Measurements from ENCODE around the gene LDB2. TPM values are rescaled to one million over a fixed set of nuclear protein-coding genes. Genes with fewer than 3 reads are reported as not detected.

The LDB2 gene
- total RNA-seq, 1 donor from 2014 or later: 4.9 TPM

DNA sequence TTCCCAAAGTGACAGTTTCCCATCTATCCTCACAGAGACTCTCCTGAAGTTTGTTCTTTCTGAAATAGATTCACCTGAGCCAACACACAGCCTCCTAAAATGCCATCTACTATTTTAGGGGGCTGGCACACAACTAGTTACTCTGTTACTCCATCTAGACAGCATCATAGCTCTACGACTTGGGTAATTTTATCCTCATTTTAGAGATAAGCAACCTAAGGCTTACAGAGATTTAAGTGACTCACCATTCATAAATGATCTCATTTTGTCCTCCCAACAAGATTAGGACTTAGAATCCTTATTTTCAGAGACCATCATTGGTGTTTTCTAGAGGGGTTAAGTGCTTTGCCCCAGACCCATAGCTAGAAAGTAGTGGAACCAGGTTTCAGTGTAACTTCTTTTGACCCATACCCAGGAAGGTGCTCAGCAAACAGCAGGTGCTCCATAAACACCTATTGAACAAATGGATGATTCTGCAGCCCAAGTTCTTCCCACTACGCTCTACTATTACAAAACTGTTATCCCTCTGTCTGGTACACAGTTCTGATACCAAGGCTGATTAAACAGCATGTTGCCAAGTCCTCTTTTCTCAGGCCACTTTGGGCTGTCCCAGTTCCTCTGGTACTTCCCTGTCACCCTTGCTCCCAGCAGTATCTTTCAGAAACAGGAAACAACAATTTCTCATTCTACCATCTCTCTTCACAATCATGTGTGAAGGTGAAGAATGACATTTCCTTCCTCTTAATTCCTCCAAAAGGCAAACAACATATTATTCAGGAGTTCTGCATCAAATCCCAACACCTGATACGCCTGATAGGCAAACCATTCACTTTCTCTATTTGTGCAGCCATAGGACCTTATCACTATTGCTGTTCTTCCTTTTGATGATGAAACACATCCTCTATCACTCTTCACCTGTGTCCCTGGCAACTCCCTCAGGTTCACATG, 367.5 kb downstream of the LDB2 start:
- no peaks in the 10 kb centered on the region for H3K9me3 ChIP-seq (ENCODE audit: insufficient read depth, low read depth, low read length)

DNA sequence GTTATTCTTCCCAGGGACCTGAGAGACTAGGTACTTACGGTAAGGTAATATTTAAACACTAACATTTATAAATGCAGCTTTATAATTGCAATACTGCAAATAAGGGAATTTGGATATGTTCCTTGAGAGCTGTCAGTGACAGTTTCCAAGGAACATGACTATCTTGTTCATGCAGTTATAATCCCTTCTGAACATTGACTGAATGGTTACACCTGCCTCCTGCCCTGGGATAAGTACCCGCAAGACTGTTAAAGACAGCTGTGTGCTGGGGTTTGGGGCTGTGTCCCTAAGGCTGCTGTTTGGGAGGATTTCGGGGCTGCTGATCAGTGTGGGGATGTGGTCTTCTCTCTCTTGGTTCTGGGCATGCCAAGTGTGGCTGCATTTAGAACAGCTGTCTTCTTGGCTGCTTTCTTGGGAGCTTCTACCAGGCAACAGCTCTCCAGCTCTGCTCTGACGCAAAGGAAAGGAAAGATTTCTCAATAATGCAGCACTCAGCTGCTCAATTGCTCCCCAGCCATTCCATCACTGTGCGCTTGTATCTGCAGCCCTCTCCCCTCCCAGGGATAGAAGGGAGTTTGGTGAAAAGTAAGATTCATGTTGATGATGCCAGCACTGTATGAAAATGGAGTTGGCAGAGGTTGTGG, 373.4 kb downstream of the LDB2 start:
- no peak for FAIRE-seq
- Histone ChIP-seq H3K27ac (ENCODE audit: low read depth, low read length) (no peak overlapping the region), H3K9ac (ENCODE audit: low read length) (no peak overlapping the region), H3K27me3 (ENCODE audit: insufficient read depth, low read length) (peaks cover 3% of the 10 kb centered on the region), H3K4me3 (ENCODE audit: insufficient read depth, low read depth, low read length) (no peak overlapping the region), H3K36me3 (ENCODE audit: insufficient read depth, low read length) (no peaks in the 10 kb centered on the region), H4K20me1 (ENCODE audit: insufficient read depth, low read length) (no peaks in the 10 kb centered on the region), H3K4me2 (ENCODE audit: low read length) (no peak overlapping the region), H3K9me3 (ENCODE audit: insufficient read depth, low read depth, low read length) (no peaks in the 10 kb centered on the region), H2AFZ (ENCODE audit: low read depth, low read length) (no peak overlapping the region), H3K4me1 (ENCODE audit: insufficient read depth, low read length) (no peaks in the 10 kb centered on the region), H3K79me2 (ENCODE audit: insufficient read depth, low read length) (no peaks in the 10 kb centered on the region)
- Mint-ChIP-seq H3K27me3 (ENCODE audit: low read depth, unreplicated experiment) (peaks cover 8% of the 10 kb centered on the region), H3K27ac (ENCODE audit: unreplicated experiment) (no peak overlapping the region), H3K9me3 (ENCODE audit: unreplicated experiment) (no peaks in the 10 kb centered on the region), H3K4me1 (ENCODE audit: low read depth, unreplicated experiment) (no peaks in the 10 kb centered on the region), H3K36me3 (ENCODE audit: low read depth, unreplicated experiment) (peaks cover 3% of the 10 kb centered on the region), H3K4me3 (ENCODE audit: unreplicated experiment) (no peak overlapping the region)
- TF ChIP-seq, protein P1, sequence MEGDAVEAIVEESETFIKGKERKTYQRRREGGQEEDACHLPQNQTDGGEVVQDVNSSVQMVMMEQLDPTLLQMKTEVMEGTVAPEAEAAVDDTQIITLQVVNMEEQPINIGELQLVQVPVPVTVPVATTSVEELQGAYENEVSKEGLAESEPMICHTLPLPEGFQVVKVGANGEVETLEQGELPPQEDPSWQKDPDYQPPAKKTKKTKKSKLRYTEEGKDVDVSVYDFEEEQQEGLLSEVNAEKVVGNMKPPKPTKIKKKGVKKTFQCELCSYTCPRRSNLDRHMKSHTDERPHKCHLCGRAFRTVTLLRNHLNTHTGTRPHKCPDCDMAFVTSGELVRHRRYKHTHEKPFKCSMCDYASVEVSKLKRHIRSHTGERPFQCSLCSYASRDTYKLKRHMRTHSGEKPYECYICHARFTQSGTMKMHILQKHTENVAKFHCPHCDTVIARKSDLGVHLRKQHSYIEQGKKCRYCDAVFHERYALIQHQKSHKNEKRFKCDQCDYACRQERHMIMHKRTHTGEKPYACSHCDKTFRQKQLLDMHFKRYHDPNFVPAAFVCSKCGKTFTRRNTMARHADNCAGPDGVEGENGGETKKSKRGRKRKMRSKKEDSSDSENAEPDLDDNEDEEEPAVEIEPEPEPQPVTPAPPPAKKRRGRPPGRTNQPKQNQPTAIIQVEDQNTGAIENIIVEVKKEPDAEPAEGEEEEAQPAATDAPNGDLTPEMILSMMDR (IDR thresholded peaks at IDR 0.05; ENCODE audit: insufficient read depth, low read depth, low read length): no peak
- TF ChIP-seq EZH2 (IDR thresholded peaks at IDR 0.05; ENCODE audit: insufficient read depth, low read length): no peak
- DNase-seq (ENCODE audit: low read depth): peak; percentile 28

More for the DNA sequence above, 367.5 kb downstream of the LDB2 start:
- no peak overlapping the region for H3K4me3 ChIP-seq (ENCODE audit: insufficient read depth, low read depth, low read length)
- H3K9me3 Mint-ChIP-seq (ENCODE audit: unreplicated experiment): no peaks in the 10 kb centered on the region
- H3K27me3 Mint-ChIP-seq (ENCODE audit: low read depth, unreplicated experiment): peaks cover 6% of the 10 kb centered on the region
- H3K27me3 ChIP-seq (ENCODE audit: insufficient read depth, low read length): no peaks in the 10 kb centered on the region
- no peak overlapping the region for H3K27ac Mint-ChIP-seq (ENCODE audit: unreplicated experiment)
- peaks cover 15% of the 10 kb centered on the region for H3K4me1 ChIP-seq (ENCODE audit: insufficient read depth, low read length)
- no peaks in the 10 kb centered on the region for H3K79me2 ChIP-seq (ENCODE audit: insufficient read depth, low read length)
- no peak overlapping the region for H3K4me2 ChIP-seq (ENCODE audit: low read length)
- no peak overlapping the region for H2AFZ ChIP-seq (ENCODE audit: low read depth, low read length)
- H3K36me3 ChIP-seq (ENCODE audit: insufficient read depth, low read length): no peaks in the 10 kb centered on the region
- no peak overlapping the region for H3K9ac ChIP-seq (ENCODE audit: low read length)
- H4K20me1 ChIP-seq (ENCODE audit: insufficient read depth, low read length): no peaks in the 10 kb centered on the region
- no peak overlapping the region for H3K27ac ChIP-seq (ENCODE audit: low read depth, low read length)
- H3K36me3 Mint-ChIP-seq (ENCODE audit: low read depth, unreplicated experiment): peaks cover 3% of the 10 kb centered on the region
- FAIRE-seq (peak; percentile 64), DNase-seq (ENCODE audit: low read depth) (peak; percentile 81)
- TF ChIP-seq, protein P1 (IDR thresholded peaks at IDR 0.05; ENCODE audit: insufficient read depth, low read depth, low read length): no peak
- no peak for TF ChIP-seq EZH2 (IDR thresholded peaks at IDR 0.05; ENCODE audit: insufficient read depth, low read length)
- no peak overlapping the region for H3K4me3 Mint-ChIP-seq (ENCODE audit: unreplicated experiment)
- no peaks in the 10 kb centered on the region for H3K4me1 Mint-ChIP-seq (ENCODE audit: low read depth, unreplicated experiment)

Measured in astrocyte (in vitro differentiated cells and primary cell).